ENCODE results near the gene RHOBTB3. TPM values are rescaled to one million over a fixed set of nuclear protein-coding genes. Genes with fewer than 3 reads are reported as not detected.
"Not testable (repeated sequence)": the region's sequence is repeated elsewhere in the genome, so short reads cannot be mapped to it uniquely, and the experiment has no call there.

RHOBTB3 gene
- total and polyA plus RNA-seq, 2 donors (not counting 1 experiment from before 2014, with no cell fraction given) = 337 to 338 TPM

- Histone ChIP-seq H2AFZ (ENCODE audit: low read length) (no peak overlapping the region), H4K20me1 (ENCODE audit: control insufficient read depth, extremely low read depth, insufficient read depth, low read length) (no peaks in the 10 kb centered on the region), H3K4me1 (ENCODE audit: control insufficient read depth, extremely low read depth, insufficient read depth, low read length) (peaks cover 30% of the 10 kb centered on the region), H3K4me3 (replicated peaks in 1 of 4; ENCODE audit: control extremely low read depth in 1 of 4, insufficient read depth in 1 of 4, low read depth in 3 of 4, low read length in 4 of 4) (no peak overlapping the region), H3K4me2 (ENCODE audit: extremely low read depth, insufficient read depth, low read length) (peak overlapping the region; percentile 0), H3K27ac (ENCODE audit: insufficient read depth, low read length) (peak overlapping the region; percentile 1), H3K27me3 (ENCODE audit: control insufficient read depth, insufficient read depth, low read length) (no peaks in the 10 kb centered on the region), H3K79me2 (ENCODE audit: control insufficient read depth, insufficient read depth, low read length) (no peaks in the 10 kb centered on the region), H3K36me3 (ENCODE audit: control insufficient read depth, insufficient read depth, low read length) (peaks cover 3% of the 10 kb centered on the region), H3K9me3 (ENCODE audit: control insufficient read depth, insufficient read depth, low read depth, low read length) (no peaks in the 10 kb centered on the region), H3K9ac (ENCODE audit: insufficient read depth, low read length) (no peak overlapping the region)
- TF ChIP-seq EZH2 (IDR thresholded peaks at IDR 0.05; ENCODE audit: low read length, missing control alignments) (no peak), CTCF (conservative IDR thresholded peaks at IDR 0.05 in 1 of 2, IDR thresholded peaks at IDR 0.05 in 1 of 2; ENCODE audit: low read depth in 1 of 2, low read length in 2 of 2) (no peak)
- peak in 1 of 2 donors; percentile 43 for DNase-seq (ENCODE audit: low read depth in 2 of 2)
Observed at GRCh38 chr5:95810305-95811125, 79.4 kb downstream of the RHOBTB3 start.

GRCh38 chr5:95811126-95811423 lies 79.9 kb downstream of the RHOBTB3 start:
- not testable (repeated sequence) for H3K27me3 ChIP-seq (ENCODE audit: control insufficient read depth, insufficient read depth, low read length); H3K27ac ChIP-seq (ENCODE audit: insufficient read depth, low read length); H3K79me2 ChIP-seq (ENCODE audit: control insufficient read depth, insufficient read depth, low read length); H3K4me2 ChIP-seq (ENCODE audit: extremely low read depth, insufficient read depth, low read length); H2AFZ ChIP-seq (ENCODE audit: low read length); H3K9me3 ChIP-seq (ENCODE audit: control insufficient read depth, insufficient read depth, low read depth, low read length); H4K20me1 ChIP-seq (ENCODE audit: control insufficient read depth, extremely low read depth, insufficient read depth, low read length); H3K4me3 ChIP-seq (replicated peaks in 1 of 4; ENCODE audit: control extremely low read depth in 1 of 4, insufficient read depth in 1 of 4, low read depth in 3 of 4, low read length in 4 of 4); H3K9ac ChIP-seq (ENCODE audit: insufficient read depth, low read length); H3K36me3 ChIP-seq (ENCODE audit: control insufficient read depth, insufficient read depth, low read length)
- peaks cover 30% of the 10 kb centered on the region for H3K4me1 ChIP-seq (ENCODE audit: control insufficient read depth, extremely low read depth, insufficient read depth, low read length)
- peak; percentile 33 to 40 for DNase-seq (ENCODE audit: low read depth in 2 of 2)

GRCh38 chr5:95811461-95812073 lies 80.4 kb downstream of the RHOBTB3 start:
- H3K79me2 ChIP-seq (ENCODE audit: control insufficient read depth, insufficient read depth, low read length); H3K36me3 ChIP-seq (ENCODE audit: control insufficient read depth, insufficient read depth, low read length); H3K9me3 ChIP-seq (ENCODE audit: control insufficient read depth, insufficient read depth, low read depth, low read length); DNase-seq (ENCODE audit: low read depth in 2 of 2); H3K9ac ChIP-seq (ENCODE audit: insufficient read depth, low read length); H3K4me3 ChIP-seq (replicated peaks in 1 of 4; ENCODE audit: control extremely low read depth in 1 of 4, insufficient read depth in 1 of 4, low read depth in 3 of 4, low read length in 4 of 4); H3K4me2 ChIP-seq (ENCODE audit: extremely low read depth, insufficient read depth, low read length); H4K20me1 ChIP-seq (ENCODE audit: control insufficient read depth, extremely low read depth, insufficient read depth, low read length); H3K27me3 ChIP-seq (ENCODE audit: control insufficient read depth, insufficient read depth, low read length); H2AFZ ChIP-seq (ENCODE audit: low read length): not testable (repeated sequence)
- Histone ChIP-seq H3K27ac (ENCODE audit: insufficient read depth, low read length) (peak overlapping the region; percentile 34), H3K4me1 (ENCODE audit: control insufficient read depth, extremely low read depth, insufficient read depth, low read length) (peaks cover 30% of the 10 kb centered on the region)

GRCh38 chr5:95812074-95812471 lies 80.9 kb downstream of the RHOBTB3 start:
- Histone ChIP-seq H3K36me3 (ENCODE audit: control insufficient read depth, insufficient read depth, low read length) (peaks cover 3% of the 10 kb centered on the region), H3K4me1 (ENCODE audit: control insufficient read depth, extremely low read depth, insufficient read depth, low read length) (peaks cover 30% of the 10 kb centered on the region), H3K9me3 (ENCODE audit: control insufficient read depth, insufficient read depth, low read depth, low read length) (no peaks in the 10 kb centered on the region), H3K4me3 (replicated peaks in 1 of 4; ENCODE audit: control extremely low read depth in 1 of 4, insufficient read depth in 1 of 4, low read depth in 3 of 4, low read length in 4 of 4) (no peak overlapping the region), H2AFZ (ENCODE audit: low read length) (no peak overlapping the region), H3K9ac (ENCODE audit: insufficient read depth, low read length) (no peak overlapping the region), H3K27me3 (ENCODE audit: control insufficient read depth, insufficient read depth, low read length) (no peaks in the 10 kb centered on the region), H3K79me2 (ENCODE audit: control insufficient read depth, insufficient read depth, low read length) (peaks cover 4% of the 10 kb centered on the region), H4K20me1 (ENCODE audit: control insufficient read depth, extremely low read depth, insufficient read depth, low read length) (no peaks in the 10 kb centered on the region), H3K4me2 (ENCODE audit: extremely low read depth, insufficient read depth, low read length) (peak overlapping the region; percentile 62), H3K27ac (ENCODE audit: insufficient read depth, low read length) (peak overlapping the region; percentile 34)
- TF ChIP-seq CTCF (conservative IDR thresholded peaks at IDR 0.05 in 1 of 2, IDR thresholded peaks at IDR 0.05 in 1 of 2; ENCODE audit: low read depth in 1 of 2, low read length in 2 of 2) (no peak), EZH2 (IDR thresholded peaks at IDR 0.05; ENCODE audit: low read length, missing control alignments) (no peak)
- peak; percentile 25 to 85 for DNase-seq (ENCODE audit: low read depth in 2 of 2)

- H3K4me3 ChIP-seq (replicated peaks in 1 of 4; ENCODE audit: control extremely low read depth in 1 of 4, insufficient read depth in 1 of 4, low read depth in 3 of 4, low read length in 4 of 4); H3K27me3 ChIP-seq (ENCODE audit: control insufficient read depth, insufficient read depth, low read length): not testable (repeated sequence)
Observed at GRCh38 chr5:95813035-95813434, 81.9 kb downstream of the RHOBTB3 start.

More at GRCh38 chr5:95813035-95813434, 81.9 kb downstream of the RHOBTB3 start:
- not testable (repeated sequence) for H3K9ac ChIP-seq (ENCODE audit: insufficient read depth, low read length); H4K20me1 ChIP-seq (ENCODE audit: control insufficient read depth, extremely low read depth, insufficient read depth, low read length); H3K36me3 ChIP-seq (ENCODE audit: control insufficient read depth, insufficient read depth, low read length); H3K9me3 ChIP-seq (ENCODE audit: control insufficient read depth, insufficient read depth, low read depth, low read length); H3K27ac ChIP-seq (ENCODE audit: insufficient read depth, low read length); H2AFZ ChIP-seq (ENCODE audit: low read length); DNase-seq (ENCODE audit: low read depth in 2 of 2); H3K4me2 ChIP-seq (ENCODE audit: extremely low read depth, insufficient read depth, low read length)
- peaks cover 30% of the 10 kb centered on the region for H3K4me1 ChIP-seq (ENCODE audit: control insufficient read depth, extremely low read depth, insufficient read depth, low read length)
- peaks cover 12% of the 10 kb centered on the region for H3K79me2 ChIP-seq (ENCODE audit: control insufficient read depth, insufficient read depth, low read length)

Measured in fibroblast of lung (primary cell).